ENCODE data around the gene ITGA2B.

Gene ITGA2B

GRCh38 chr17:44324571-44325275 lies 64.7 kb downstream of the ITGA2B start, which contains the start of gene SLC25A39:
Gene SLC25A39, minus strand, starts transcription at chr17:44324823. Its CDS starts 1,261 bp downstream, at chr17:44323562.
- ChIA-PET CTCF (interaction anchor here (1.7 to 2.4 kb wide), 3 partner anchors 114 to 127 kb away, joined by 4 to 14 read pairs (median 5); no protein-coding TSS in a partner anchor), POLR2A (interaction anchor here (0.8 to 0.9 kb wide), 2 partner anchors 105 to 259 kb away, joined by 3 read pairs; partner anchors contain the start of genes LSM12 and UBTF)
- H3K4me1 ChIP-seq (ENCODE audit: control extremely low read depth in 1 of 4, control insufficient read depth in 4 of 4, insufficient read depth in 4 of 4, low read length in 3 of 4): peaks cover 0 to 29% (median 25%) of the 10 kb centered on the region in 4 experiments
- no peaks in the 10 kb centered on the region for H3K9me3 ChIP-seq (ENCODE audit: control extremely low read depth in 1 of 5, control insufficient read depth in 4 of 5, insufficient read depth in 2 of 5, low read depth in 1 of 5, low read length in 4 of 5)
- peak within 1 kb of the TSS; percentile 51 to 87 (median 78) for H3K4me3 ChIP-seq (ENCODE audit: control insufficient read depth in 1 of 7, extremely low read depth in 1 of 7, insufficient read depth in 4 of 7, low read depth in 2 of 7, low read length in 6 of 7)
- peak; percentile 89 to 92 (median 92) for DNase-seq
- H3K27ac ChIP-seq (ENCODE audit: insufficient read depth in 1 of 2, low read depth in 1 of 2, low read length in 2 of 2, poor library complexity in 1 of 2, severe bottlenecking in 2 of 2): peak within 1 kb of the TSS in 1 of 2 experiments; percentile 66
- WGBS (ENCODE audit: insufficient coverage): under 1% methylated on average over 67 of the region's 85 CpGs
- H3K27me3 ChIP-seq (replicated peaks in 2 of 5; ENCODE audit: control insufficient read depth in 4 of 5, insufficient read depth in 5 of 5, low read length in 4 of 5): no peaks in the 10 kb centered on the region
- peaks cover 0 to 30% (median 22%) of the 10 kb centered on the region in 4 experiments for H3K36me3 ChIP-seq (ENCODE audit: control insufficient read depth in 4 of 4, insufficient read depth in 4 of 4, low read length in 3 of 4)

GRCh38 chr17:44324092-44324570 lies 65.3 kb downstream of the ITGA2B start:
- ChIA-PET POLR2A (interaction anchor here (0.7 to 0.8 kb wide), 2 partner anchors 9 to 258 kb away, joined by 3 read pairs; partner anchors contain the start of gene LSM12), CTCF (interaction anchor here (1.7 to 2.4 kb wide), 3 partner anchors 114 to 126 kb away, joined by 4 to 14 read pairs (median 5); no protein-coding TSS in a partner anchor)
- H3K27ac ChIP-seq (ENCODE audit: insufficient read depth in 1 of 2, low read depth in 1 of 2, low read length in 2 of 2, poor library complexity in 1 of 2, severe bottlenecking in 2 of 2): peak overlapping the region in 1 of 2 experiments; percentile 61
- H3K4me3 ChIP-seq (ENCODE audit: control insufficient read depth in 1 of 7, extremely low read depth in 1 of 7, insufficient read depth in 4 of 7, low read depth in 2 of 7, low read length in 6 of 7): peak overlapping the region; percentile 51 to 87 (median 78)
- peaks cover 0 to 29% (median 25%) of the 10 kb centered on the region in 4 experiments for H3K4me1 ChIP-seq (ENCODE audit: control extremely low read depth in 1 of 4, control insufficient read depth in 4 of 4, insufficient read depth in 4 of 4, low read length in 3 of 4)
- H3K27me3 ChIP-seq (replicated peaks in 2 of 5; ENCODE audit: control insufficient read depth in 4 of 5, insufficient read depth in 5 of 5, low read length in 4 of 5): no peaks in the 10 kb centered on the region
- WGBS (ENCODE audit: insufficient coverage): 4% methylated on average over 30 of the region's 38 CpGs
- no peaks in the 10 kb centered on the region for H3K9me3 ChIP-seq (ENCODE audit: control extremely low read depth in 1 of 5, control insufficient read depth in 4 of 5, insufficient read depth in 2 of 5, low read depth in 1 of 5, low read length in 4 of 5)
- peaks cover 0 to 35% (median 25%) of the 10 kb centered on the region in 4 experiments for H3K36me3 ChIP-seq (ENCODE audit: control insufficient read depth in 4 of 4, insufficient read depth in 4 of 4, low read length in 3 of 4)
- no peak for DNase-seq

GRCh38 chr17:44323359-44324091 lies 65.9 kb downstream of the ITGA2B start:
- CTCF ChIA-PET: interaction anchor here (1.7 to 2.4 kb wide), 3 partner anchors 113 to 125 kb away, joined by 4 to 14 read pairs (median 5); no protein-coding TSS in a partner anchor
- Histone ChIP-seq H3K36me3 (ENCODE audit: control insufficient read depth in 4 of 4, insufficient read depth in 4 of 4, low read length in 3 of 4) (peaks cover 0 to 35% (median 25%) of the 10 kb centered on the region in 4 experiments), H3K4me3 (ENCODE audit: control insufficient read depth in 1 of 7, extremely low read depth in 1 of 7, insufficient read depth in 4 of 7, low read depth in 2 of 7, low read length in 6 of 7) (peak overlapping the region in 6 of 7 experiments; percentile 51 to 87 (median 80)), H3K27ac (ENCODE audit: insufficient read depth in 1 of 2, low read depth in 1 of 2, low read length in 2 of 2, poor library complexity in 1 of 2, severe bottlenecking in 2 of 2) (peak overlapping the region in 1 of 2 experiments; percentile 61), H3K9me3 (ENCODE audit: control extremely low read depth in 1 of 5, control insufficient read depth in 4 of 5, insufficient read depth in 2 of 5, low read depth in 1 of 5, low read length in 4 of 5) (no peaks in the 10 kb centered on the region), H3K4me1 (ENCODE audit: control extremely low read depth in 1 of 4, control insufficient read depth in 4 of 4, insufficient read depth in 4 of 4, low read length in 3 of 4) (peaks cover 0 to 29% (median 25%) of the 10 kb centered on the region in 4 experiments), H3K27me3 (replicated peaks in 2 of 5; ENCODE audit: control insufficient read depth in 4 of 5, insufficient read depth in 5 of 5, low read length in 4 of 5) (peaks cover 0 to 1% (median 0%) of the 10 kb centered on the region in 5 experiments)
- 75% methylated on average over 18 of the region's 27 CpGs for WGBS (ENCODE audit: insufficient coverage)
- POLR2A ChIA-PET: interaction anchor here (0.7 kb wide), 1 partner anchor 9 kb away, joined by 3 read pairs; no protein-coding TSS in a partner anchor
- DNase-seq: no peak

GRCh38 chr17:44322236-44322895 lies 67.1 kb downstream of the ITGA2B start:
- peaks cover 0 to 29% (median 25%) of the 10 kb centered on the region in 4 experiments for H3K4me1 ChIP-seq (ENCODE audit: control extremely low read depth in 1 of 4, control insufficient read depth in 4 of 4, insufficient read depth in 4 of 4, low read length in 3 of 4)
- H3K4me3 ChIP-seq (ENCODE audit: control insufficient read depth in 1 of 7, extremely low read depth in 1 of 7, insufficient read depth in 4 of 7, low read depth in 2 of 7, low read length in 6 of 7): no peak overlapping the region
- ChIA-PET POLR2A (no interaction called here), CTCF (interaction anchor here (0.9 to 1.7 kb wide), 2 partner anchors 13 to 104 kb away, joined by 3 to 4 read pairs; no protein-coding TSS in a partner anchor)
- peaks cover 0 to 13% (median 6%) of the 10 kb centered on the region in 5 experiments for H3K27me3 ChIP-seq (replicated peaks in 2 of 5; ENCODE audit: control insufficient read depth in 4 of 5, insufficient read depth in 5 of 5, low read length in 4 of 5)
- DNase-seq: no peak
- WGBS (ENCODE audit: insufficient coverage): 98% methylated on average over 11 of the region's 11 CpGs
- H3K36me3 ChIP-seq (ENCODE audit: control insufficient read depth in 4 of 4, insufficient read depth in 4 of 4, low read length in 3 of 4): peaks cover 0 to 35% (median 25%) of the 10 kb centered on the region in 4 experiments
- H3K27ac ChIP-seq (ENCODE audit: insufficient read depth in 1 of 2, low read depth in 1 of 2, low read length in 2 of 2, poor library complexity in 1 of 2, severe bottlenecking in 2 of 2): no peak overlapping the region
- H3K9me3 ChIP-seq (ENCODE audit: control extremely low read depth in 1 of 5, control insufficient read depth in 4 of 5, insufficient read depth in 2 of 5, low read depth in 1 of 5, low read length in 4 of 5): no peaks in the 10 kb centered on the region

Measured in common myeloid progenitor, CD34-positive (primary cell).